CD14-positive monocyte (primary cell): Measurements from ENCODE around the gene AKAP14. TPM values are rescaled to one million over a fixed set of nuclear protein-coding genes. Genes with fewer than 3 reads are reported as not detected.
A peak's percentile ranks its signal among the peaks of the same experiment; 100 is the strongest.
"Not testable (repeated sequence)": the region's sequence is repeated elsewhere in the genome, so short reads cannot be mapped to it uniquely, and the experiment has no call there.

Source experiments
- DNase-seq, 3 donors: peaks; one replicate each; pipeline ENCODE4 v3.0.0-alpha.2; 2011 to 2022
- H2AFZ ChIP-seq: 2 replicates; pipeline ENCODE4 v1.6.0; 2012; ENCODE audit warnings: mild to moderate bottlenecking, low read depth, low read length, inconsistent platforms; ENCODE audit not compliant: insufficient read depth, poor library complexity, severe bottlenecking
- H3K27ac ChIP-seq, 2 donors: 1 replicate in 1 of 2; 2 replicates in 1 of 2; pipeline ENCODE4 v1.5.1; 2012 to 2013; ENCODE audit warnings: low read length in 2 of 2, control low read depth in 1 of 2, inconsistent platforms in 1 of 2, low read depth in 1 of 2, mild to moderate bottlenecking in 1 of 2
- H3K27me3 ChIP-seq, 2 donors: one replicate each; pipeline versions ENCODE4 v1.6.0 to v1.6.1; 2011 to 2013; ENCODE audit warnings: low read length in 2 of 2; ENCODE audit not compliant: control insufficient read depth in 2 of 2, insufficient read depth in 2 of 2
- H3K36me3 ChIP-seq, 2 donors: replicated peaks in 1 of 2; 1 replicate in 1 of 2; 2 replicates in 1 of 2; pipeline versions ENCODE4 v1.5.1 to v1.6.1; 2012 to 2013; ENCODE audit warnings: low read length in 2 of 2, control low read depth in 1 of 2, inconsistent platforms in 1 of 2, mild to moderate bottlenecking in 1 of 2; ENCODE audit not compliant: insufficient read depth in 2 of 2, control insufficient read depth in 1 of 2
- H3K4me1 ChIP-seq, 2 donors: 1 replicate in 1 of 2; 2 replicates in 1 of 2; pipeline versions ENCODE4 v1.5.1 to v1.6.1; 2012 to 2013; ENCODE audit warnings: low read length in 2 of 2, control low read depth in 1 of 2, inconsistent platforms in 1 of 2, mild to moderate bottlenecking in 1 of 2, moderate library complexity in 1 of 2; ENCODE audit not compliant: insufficient read depth in 2 of 2, control insufficient read depth in 1 of 2
- H3K4me2 ChIP-seq: replicated peaks from 2 replicates; pipeline ENCODE3; 2012; ENCODE audit warnings: low read length, moderate library complexity, mild to moderate bottlenecking; ENCODE audit not compliant: poor library complexity, severe bottlenecking; ENCODE audit errors: extremely low read depth
- H3K4me3 ChIP-seq, 3 experiments: fragments of 200-600 bp in 1 of 3; sonication (generic) in 1 of 3; replicated peaks in 1 of 3; 1 replicate in 2 of 3; 2 replicates in 1 of 3; pipeline ENCODE4 v1.5.1; 2011 to 2013; ENCODE audit warnings: low read length in 3 of 3, mild to moderate bottlenecking in 3 of 3, control low read depth in 2 of 3, low read depth in 2 of 3, inconsistent platforms in 1 of 3, moderate library complexity in 1 of 3
- H3K79me2 ChIP-seq: 2 replicates; pipeline ENCODE4 v1.6.0; 2012; ENCODE audit warnings: mild to moderate bottlenecking, control low read depth, inconsistent platforms, low read length, moderate library complexity; ENCODE audit not compliant: insufficient read depth
- H3K9ac ChIP-seq: 2 replicates; pipeline ENCODE4 v1.6.0; 2017; ENCODE audit warnings: low read length, mild to moderate bottlenecking; ENCODE audit not compliant: insufficient read depth, poor library complexity, severe bottlenecking
- H3K9me3 ChIP-seq, 2 donors: replicated peaks in 1 of 2; 1 replicate in 1 of 2; 2 replicates in 1 of 2; pipeline versions ENCODE4 v1.5.1 to v1.6.1; 2012 to 2013; ENCODE audit warnings: low read length in 2 of 2, control low read depth in 1 of 2; ENCODE audit not compliant: control insufficient read depth in 1 of 2, insufficient read depth in 1 of 2
- H4K20me1 ChIP-seq: 2 replicates; pipeline ENCODE4 v1.6.0; 2012; ENCODE audit warnings: mild to moderate bottlenecking, low read length, control low read depth, moderate library complexity; ENCODE audit not compliant: insufficient read depth
- H3K27ac Mint-ChIP-seq, 7 donors: one replicate each; pipeline ENCODE4 v1.8.0; 2020; ENCODE audit warnings: mild to moderate bottlenecking in 7 of 7, mixed read lengths in 7 of 7, moderate library complexity in 6 of 7, inconsistent platforms in 2 of 7
- H3K27me3 Mint-ChIP-seq, 3 donors: one replicate each; pipeline ENCODE4 v1.8.0; 2021 to 2022; ENCODE audit warnings: low read depth in 3 of 3, mild to moderate bottlenecking in 3 of 3, mixed read lengths in 3 of 3, moderate library complexity in 3 of 3, inconsistent platforms in 1 of 3
- H3K36me3 Mint-ChIP-seq, 2 donors: one replicate each; pipeline ENCODE4 v1.8.0; 2020; ENCODE audit warnings: mixed read lengths in 2 of 2, inconsistent platforms in 1 of 2, mild to moderate bottlenecking in 1 of 2
- H3K4me1 Mint-ChIP-seq: one replicate; pipeline ENCODE4 v1.8.0; 2020; ENCODE audit warnings: mild to moderate bottlenecking, mixed read lengths
- H3K4me3 Mint-ChIP-seq, 2 donors: one replicate each; pipeline ENCODE4 v1.8.0; 2020; ENCODE audit warnings: mild to moderate bottlenecking in 2 of 2, mixed read lengths in 2 of 2, moderate library complexity in 1 of 2
- H3K9me3 Mint-ChIP-seq, 7 donors: one replicate each; pipeline ENCODE4 v1.8.0; 2020 to 2022; ENCODE audit warnings: mixed read lengths in 7 of 7, mild to moderate bottlenecking in 6 of 7, moderate library complexity in 6 of 7, inconsistent platforms in 2 of 7
- WGBS: methylation state at CpG from one replicate; pipeline ENCODE4 v1.1.5; 2013; ENCODE audit warnings: missing lambda C conversion rate; ENCODE audit not compliant: insufficient coverage; 5-methylcytosine and 5-hydroxymethylcytosine counted together
- intact Hi-C, 2 donors: fragments of 100-400 bp; cut with micrococcal nuclease; formaldehyde crosslinking; loops; one replicate each; pipeline versions ENCODE4 v1.15.0 to v1.15.1; 2023
- polyA plus RNA-seq, 3 donors: library from polyadenylated mRNA; depleted of rRNA in 1 of 3; unstranded in 2 of 3; stranded (reverse) in 1 of 3; fragments of 300-500 nt in 2 of 3; fragments of >200 nt in 1 of 3; fragmentation: Illumina TruSeq in 2 of 3; gene quantifications; 1 replicate in 2 of 3; 2 replicates in 1 of 3; pipeline ENCODE4 v1.2.3, GENCODE V29; 2012 to 2021
- TF ChIP-seq, protein P1 (sequence below): fragments of 200-600 bp; IDR thresholded peaks from one replicate; pipeline ENCODE4 v1.8.0; 2022; ENCODE audit warnings: antibody characterized with exemption, mild to moderate bottlenecking

The AKAP14 gene
- polyA plus RNA-seq, 3 donors, result not detected

DNA sequence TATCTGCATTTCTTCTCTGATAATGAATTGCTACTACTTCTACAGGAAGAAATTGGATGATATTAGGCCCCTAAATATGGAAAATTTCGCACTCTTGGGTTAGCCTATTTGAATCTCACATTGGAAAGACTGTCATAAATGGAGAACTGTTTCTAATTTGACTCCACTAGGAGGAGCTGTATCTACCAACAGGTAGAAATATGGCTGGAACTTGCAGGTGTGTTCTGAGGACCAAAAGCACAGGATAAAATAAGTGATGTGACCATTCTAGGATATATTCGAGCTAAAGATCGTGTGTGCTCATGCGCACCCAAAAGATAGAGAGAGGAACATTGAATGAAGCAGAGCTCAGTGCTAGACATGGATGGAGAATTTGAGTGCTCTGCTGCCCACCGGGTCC, 52.7 kb downstream of the AKAP14 start:
- Histone ChIP-seq H3K4me3 (peak overlapping the region in 1 of 3 experiments; percentile 63), H2AFZ (peak overlapping the region; percentile 72), H3K27me3 (no peaks in the 10 kb centered on the region), H3K9me3 (no peaks in the 10 kb centered on the region), H3K4me1 (peaks cover 19 to 20% of the 10 kb centered on the region in 2 donors), H4K20me1 (no peaks in the 10 kb centered on the region), H3K9ac (no peak overlapping the region), H3K4me2 (peak overlapping the region; percentile 66), H3K79me2 (no peaks in the 10 kb centered on the region), H3K27ac (peak overlapping the region; percentile 44 to 53), H3K36me3 (no peaks in the 10 kb centered on the region)
- DNase-seq, result no peak
- peak overlapping the region in 4 of 7 donors; percentile 26 to 80 (median 54) for H3K27ac Mint-ChIP-seq
- H3K4me3 Mint-ChIP-seq, result no peak overlapping the region
- TF ChIP-seq, protein P1, sequence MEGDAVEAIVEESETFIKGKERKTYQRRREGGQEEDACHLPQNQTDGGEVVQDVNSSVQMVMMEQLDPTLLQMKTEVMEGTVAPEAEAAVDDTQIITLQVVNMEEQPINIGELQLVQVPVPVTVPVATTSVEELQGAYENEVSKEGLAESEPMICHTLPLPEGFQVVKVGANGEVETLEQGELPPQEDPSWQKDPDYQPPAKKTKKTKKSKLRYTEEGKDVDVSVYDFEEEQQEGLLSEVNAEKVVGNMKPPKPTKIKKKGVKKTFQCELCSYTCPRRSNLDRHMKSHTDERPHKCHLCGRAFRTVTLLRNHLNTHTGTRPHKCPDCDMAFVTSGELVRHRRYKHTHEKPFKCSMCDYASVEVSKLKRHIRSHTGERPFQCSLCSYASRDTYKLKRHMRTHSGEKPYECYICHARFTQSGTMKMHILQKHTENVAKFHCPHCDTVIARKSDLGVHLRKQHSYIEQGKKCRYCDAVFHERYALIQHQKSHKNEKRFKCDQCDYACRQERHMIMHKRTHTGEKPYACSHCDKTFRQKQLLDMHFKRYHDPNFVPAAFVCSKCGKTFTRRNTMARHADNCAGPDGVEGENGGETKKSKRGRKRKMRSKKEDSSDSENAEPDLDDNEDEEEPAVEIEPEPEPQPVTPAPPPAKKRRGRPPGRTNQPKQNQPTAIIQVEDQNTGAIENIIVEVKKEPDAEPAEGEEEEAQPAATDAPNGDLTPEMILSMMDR, result no peak
- intact Hi-C loops, result loop anchor here in 1 of 2 donors (10.0 kb wide), 1 partner anchor 484 kb away; the partner anchor contains the start of gene SLC25A5
- H3K36me3 Mint-ChIP-seq, result no peaks in the 10 kb centered on the region
- H3K4me1 Mint-ChIP-seq, result peaks cover 16% of the 10 kb centered on the region
- H3K27me3 Mint-ChIP-seq, result peaks cover 0 to 4% (median 2%) of the 10 kb centered on the region in 3 donors
- H3K9me3 Mint-ChIP-seq, result peaks cover 0 to 2% (median 0%) of the 10 kb centered on the region in 7 donors
- WGBS, result no CpG with 5 or more reads among the region's 5 CpGs

DNA sequence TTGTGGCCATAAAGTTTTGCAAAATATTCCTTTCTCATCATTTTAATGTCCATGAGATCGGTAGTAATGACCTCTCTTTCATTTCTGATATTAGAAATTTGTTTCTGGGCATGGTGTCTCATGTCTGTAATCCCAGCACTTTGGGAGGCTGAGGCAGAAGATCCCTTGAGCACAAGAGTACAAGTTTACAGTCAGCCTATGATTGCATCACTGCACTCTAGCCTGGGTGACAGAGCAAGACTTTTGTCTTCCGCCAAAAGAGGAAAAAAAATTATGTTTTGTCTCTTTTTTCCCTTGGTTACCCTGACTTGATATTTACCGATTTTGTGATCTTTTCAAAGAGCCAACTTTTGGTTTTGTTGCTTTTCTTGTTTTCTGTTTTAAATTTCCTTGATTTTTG, 58.7 kb downstream of the AKAP14 start:
- H3K4me3 Mint-ChIP-seq, result peak overlapping the region in 1 of 2 donors; percentile 57
- peaks cover 28% of the 10 kb centered on the region for H3K4me1 Mint-ChIP-seq
- peaks cover 18 to 22% (median 19%) of the 10 kb centered on the region in 3 donors for H3K27me3 Mint-ChIP-seq
- H3K4me1 ChIP-seq, result peaks cover 2 to 8% of the 10 kb centered on the region in 2 donors
- H3K36me3 Mint-ChIP-seq, result no peaks in the 10 kb centered on the region
- no peak overlapping the region for H2AFZ ChIP-seq
- no peak overlapping the region for H3K27ac ChIP-seq
- no peak overlapping the region for H3K4me2 ChIP-seq
- no peak overlapping the region for H3K9ac ChIP-seq
- H3K27me3 ChIP-seq, result peaks cover 0 to 2% of the 10 kb centered on the region in 2 donors
- no peaks in the 10 kb centered on the region for H3K36me3 ChIP-seq
- H4K20me1 ChIP-seq, result no peaks in the 10 kb centered on the region
- H3K79me2 ChIP-seq, result no peaks in the 10 kb centered on the region
- DNase-seq, result peak in 2 of 3 donors; percentile 20 to 24
- H3K9me3 ChIP-seq, result peaks cover 0 to 5% of the 10 kb centered on the region in 2 donors
- TF ChIP-seq, protein P1, result no peak
- H3K4me3 ChIP-seq, result no peak overlapping the region
- no CpG with 5 or more reads among the region's 3 CpGs for WGBS
- H3K27ac Mint-ChIP-seq, result peak overlapping the region in 5 of 7 donors; percentile 46 to 83 (median 77)
- intact Hi-C loops, result no loop called here
- peaks cover 0 to 12% (median 6%) of the 10 kb centered on the region in 7 donors for H3K9me3 Mint-ChIP-seq

DNA sequence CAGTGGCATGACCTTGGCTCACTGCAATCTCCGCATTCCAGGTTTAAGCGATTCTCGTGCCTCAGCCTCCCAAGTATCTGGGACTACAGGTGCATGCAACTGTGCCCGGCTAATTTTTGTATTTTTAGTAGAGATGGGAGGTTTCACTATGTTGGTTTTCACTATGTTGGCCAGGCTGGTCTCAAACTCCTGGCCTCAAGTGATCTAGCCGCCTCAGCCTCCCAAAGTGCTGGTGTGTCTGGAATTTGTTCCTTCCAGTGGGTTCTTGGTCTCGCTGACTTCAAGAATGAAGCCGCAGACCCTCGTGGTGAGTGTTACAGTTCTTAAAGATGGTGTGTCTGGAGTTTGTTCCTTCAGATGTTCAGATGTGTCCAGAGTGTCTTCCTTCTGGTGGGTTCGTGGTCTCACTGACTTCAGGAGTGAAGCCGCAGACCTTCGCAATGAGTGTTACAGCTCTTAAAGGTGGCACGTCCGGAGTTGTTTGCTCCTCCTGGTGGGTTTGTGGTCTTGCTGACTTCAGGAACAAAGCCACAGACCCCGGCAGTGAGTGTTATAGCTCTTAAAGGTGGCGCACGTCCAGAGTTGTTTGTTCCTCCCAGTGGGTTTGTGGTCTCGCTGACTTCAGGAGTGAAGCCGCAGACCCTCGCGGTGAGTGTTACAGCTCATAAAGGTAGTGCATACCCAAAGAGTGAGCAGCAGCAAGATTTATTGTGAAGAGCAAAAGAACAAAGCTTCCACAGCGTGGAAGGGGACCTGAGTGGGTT, 60.3 kb downstream of the AKAP14 start:
- intact Hi-C loops, H4K20me1 ChIP-seq, H3K27ac Mint-ChIP-seq, H3K36me3 Mint-ChIP-seq, DNase-seq, H2AFZ ChIP-seq, H3K27ac ChIP-seq, H3K27me3 ChIP-seq, H3K4me1 ChIP-seq, H3K79me2 ChIP-seq, H3K36me3 ChIP-seq, H3K4me2 ChIP-seq, H3K9ac ChIP-seq, H3K9me3 ChIP-seq, H3K4me3 ChIP-seq: not testable (repeated sequence)
- Mint-ChIP-seq H3K27me3 (peaks cover 22 to 24% (median 23%) of the 10 kb centered on the region in 3 donors), H3K9me3 (peaks cover 0 to 12% (median 6%) of the 10 kb centered on the region in 7 donors), H3K4me3 (peak overlapping the region in 1 of 2 donors; percentile 62), H3K4me1 (peaks cover 25% of the 10 kb centered on the region)
- 47% methylated on average over 6 of the region's 21 CpGs for WGBS
